H1 (cell line): ENCODE measurements around the gene AAMP. TPM values are rescaled to one million over a fixed set of nuclear protein-coding genes. Genes with fewer than 3 reads are reported as not detected.

Source experiments
- CTCF ChIA-PET: fragments of 300-600 bp; sonication (Branson Sonifier 250); formaldehyde crosslinking; loops from one replicate; lab custom pipeline; 2021; ENCODE audit not compliant: partially characterized antibody; lab: Charles Lee
- POLR2A ChIA-PET: fragments of 300-600 bp; sonication (Branson Sonifier 250); formaldehyde crosslinking; loops from one replicate; lab custom pipeline; 2021; ENCODE audit warnings: inconsistent platforms; ENCODE audit not compliant: partially characterized antibody; lab: Charles Lee
- DNase-seq, 2 experiments: peaks; one replicate each; pipeline versions ENCODE4 v3.0.0 to v3.0.0-alpha.2; 2010 to 2022; ENCODE audit warnings: low spot score in 2 of 2, low read depth in 1 of 2, mixed read lengths in 1 of 2
- FAIRE-seq: peaks from 2 replicates; lab custom pipeline; 2011; peaks lifted over from hg19 to GRCh38; lab: Jason Lieb, UNC
- H2AFZ ChIP-seq: 2 replicates; pipeline ENCODE4 v1.8.1; 2012; ENCODE audit warnings: low read length, inconsistent platforms
- H2AK5ac ChIP-seq: 2 replicates; pipeline ENCODE4 v1.6.1; 2013; ENCODE audit warnings: low read depth, low read length
- H2BK120ac ChIP-seq: replicated peaks from 2 replicates; pipeline ENCODE3; 2013; ENCODE audit warnings: low read depth, low read length, inconsistent platforms
- H2BK12ac ChIP-seq: 2 replicates; pipeline ENCODE4 v1.6.1; 2013; ENCODE audit warnings: low read depth, low read length
- H2BK15ac ChIP-seq: 2 replicates; pipeline ENCODE4 v1.6.1; 2013; ENCODE audit warnings: low read length
- H2BK20ac ChIP-seq: 2 replicates; pipeline ENCODE4 v1.6.1; 2013; ENCODE audit warnings: low read length
- H2BK5ac ChIP-seq: 2 replicates; pipeline ENCODE4 v1.6.1; 2013; ENCODE audit warnings: low read depth, low read length
- H3K14ac ChIP-seq: 2 replicates; pipeline ENCODE4 v1.6.1; 2013; ENCODE audit warnings: inconsistent platforms; ENCODE audit not compliant: insufficient read length
- H3K18ac ChIP-seq: 2 replicates; pipeline ENCODE4 v1.6.1; 2013; ENCODE audit warnings: low read length; ENCODE audit errors: extremely low read depth
- H3K23ac ChIP-seq: 2 replicates; pipeline ENCODE4 v1.6.1; 2013; ENCODE audit warnings: inconsistent platforms; ENCODE audit not compliant: insufficient read length
- H3K23me2 ChIP-seq: 2 replicates; pipeline ENCODE4 v1.6.1; 2013; ENCODE audit warnings: low read depth, low read length
- H3K27ac ChIP-seq: 2 replicates; pipeline ENCODE4 v1.6.1; 2011; ENCODE audit warnings: low read depth, low read length, inconsistent platforms
- H3K27me3 ChIP-seq, 4 experiments: replicated peaks in 1 of 4; 1 replicate in 1 of 4; 2 replicates in 3 of 4; pipeline versions ENCODE4 v1.6.1 to v1.8.1; 2011 to 2013; ENCODE audit warnings: low read length in 3 of 4, mild to moderate bottlenecking in 3 of 4, inconsistent platforms in 2 of 4, mixed read lengths in 2 of 4, moderate library complexity in 1 of 4; ENCODE audit not compliant: control insufficient read depth in 3 of 4, insufficient read depth in 3 of 4; ENCODE audit errors: extremely low read depth in 1 of 4
- H3K36me3 ChIP-seq, 4 experiments: 2 replicates each; pipeline versions ENCODE4 v1.6.1 to v1.8.1; 2011 to 2013; ENCODE audit warnings: mild to moderate bottlenecking in 4 of 4, low read length in 3 of 4, moderate library complexity in 2 of 4, control low read depth in 1 of 4, inconsistent platforms in 1 of 4; ENCODE audit not compliant: insufficient read depth in 4 of 4, control insufficient read depth in 2 of 4
- H3K4ac ChIP-seq: replicated peaks from 2 replicates; pipeline ENCODE3; 2013; ENCODE audit warnings: low read length, low read depth, mixed read lengths, inconsistent platforms; ENCODE audit not compliant: insufficient read length
- H3K4me1 ChIP-seq, 4 experiments: replicated peaks in 1 of 4; 1 replicate in 1 of 4; 2 replicates in 3 of 4; pipeline versions ENCODE4 v1.6.1 to v1.8.1; 2011 to 2013; ENCODE audit warnings: low read length in 3 of 4, inconsistent platforms in 2 of 4, mixed read lengths in 1 of 4; ENCODE audit not compliant: insufficient read depth in 4 of 4, control insufficient read depth in 3 of 4
- H3K4me2 ChIP-seq, 2 experiments: 2 replicates each; pipeline versions ENCODE4 v1.6.1 to v1.8.1; 2011 to 2013; ENCODE audit warnings: low read depth in 2 of 2, low read length in 2 of 2, control low read depth in 1 of 2, inconsistent platforms in 1 of 2, mild to moderate bottlenecking in 1 of 2; ENCODE audit not compliant: insufficient read depth in 1 of 2
- H3K4me3 ChIP-seq, 4 experiments: fragments of 200-600, 300-600 bp in 1 of 4; sonication (generic), shearing (Covaris generic), sonication (Bioruptor Twin) in 1 of 4; 2 replicates each; pipeline versions ENCODE4 v1.5.1 to v1.8.1; 2011 to 2016; ENCODE audit warnings: low read length in 4 of 4, low read depth in 3 of 4, control low read depth in 2 of 4, inconsistent platforms in 2 of 4, mild to moderate bottlenecking in 2 of 4, mixed read lengths in 1 of 4, moderate library complexity in 1 of 4; ENCODE audit not compliant: insufficient read depth in 2 of 4; ENCODE audit errors: extremely low read depth in 1 of 4
- H3K56ac ChIP-seq: replicated peaks from 2 replicates; pipeline ENCODE3; 2013; ENCODE audit warnings: low read depth, mild to moderate bottlenecking, mixed read lengths, low read length, inconsistent platforms; ENCODE audit not compliant: insufficient read length
- H3K79me1 ChIP-seq: 2 replicates; pipeline ENCODE4 v1.6.1; 2013; ENCODE audit warnings: low read depth, low read length, control low read depth
- H3K79me2 ChIP-seq, 2 experiments: 2 replicates each; pipeline versions ENCODE4 v1.6.1 to v1.8.1; 2012 to 2013; ENCODE audit warnings: low read length in 2 of 2, mild to moderate bottlenecking in 2 of 2, inconsistent platforms in 1 of 2; ENCODE audit not compliant: insufficient read depth in 2 of 2, control insufficient read depth in 1 of 2
- H3K9ac ChIP-seq, 4 experiments: replicated peaks in 1 of 4; 1 replicate in 1 of 4; 2 replicates in 3 of 4; pipeline versions ENCODE4 v1.6.1 to v1.8.1; 2011 to 2013; ENCODE audit warnings: low read depth in 3 of 4, low read length in 3 of 4, control low read depth in 2 of 4, mild to moderate bottlenecking in 2 of 4, moderate library complexity in 2 of 4, inconsistent platforms in 1 of 4; ENCODE audit errors: extremely low read depth in 1 of 4
- H3K9me3 ChIP-seq, 2 experiments: 2 replicates each; pipeline versions ENCODE4 v1.6.1 to v1.8.1; 2012 to 2013; ENCODE audit warnings: mild to moderate bottlenecking in 2 of 2, moderate library complexity in 2 of 2, control low read depth in 1 of 2, inconsistent platforms in 1 of 2, low read depth in 1 of 2, low read length in 1 of 2, mixed read lengths in 1 of 2; ENCODE audit not compliant: insufficient read depth in 2 of 2
- H4K20me1 ChIP-seq, 2 experiments: replicated peaks in 1 of 2; 2 replicates each; pipeline versions ENCODE3 to v1.8.1; 2011 to 2013; ENCODE audit warnings: inconsistent platforms in 2 of 2, low read length in 2 of 2, mild to moderate bottlenecking in 1 of 2; ENCODE audit not compliant: insufficient read depth in 2 of 2, control insufficient read depth in 1 of 2
- H4K5ac ChIP-seq: 2 replicates; pipeline ENCODE4 v1.6.1; 2013; ENCODE audit warnings: low read length, low read depth, mixed read lengths, inconsistent platforms; ENCODE audit not compliant: insufficient read length
- H4K8ac ChIP-seq: 2 replicates; pipeline ENCODE4 v1.8.0; 2013; ENCODE audit warnings: mild to moderate bottlenecking, moderate library complexity, low read length, inconsistent platforms; ENCODE audit not compliant: insufficient read depth; ENCODE audit errors: extremely low read depth
- H4K91ac ChIP-seq: replicated peaks from 2 replicates; pipeline ENCODE3; 2013; ENCODE audit warnings: low read length, mixed read lengths, inconsistent platforms; ENCODE audit not compliant: insufficient read length
- CREB1 ChIP-seq: IDR thresholded peaks from 2 replicates; pipeline ENCODE4 v1.6.1; 2012; ENCODE audit warnings: inconsistent platforms
- FOSL1 ChIP-seq: IDR thresholded peaks from 2 replicates; pipeline ENCODE4 v1.6.1; 2011; ENCODE audit warnings: mild to moderate bottlenecking, low read depth, low read length, moderate library complexity; ENCODE audit not compliant: insufficient read depth
- GTF2F1 ChIP-seq: IDR thresholded peaks from 2 replicates; pipeline ENCODE4 v1.6.1; 2012; ENCODE audit warnings: low read depth, low read length, improper control_type of control experiment, borderline replicate concordance
- RAD21 ChIP-seq, 2 experiments: IDR thresholded peaks in 1 of 2; conservative IDR thresholded peaks in 1 of 2; 2 replicates each; pipeline ENCODE4 v1.6.1; 2011; ENCODE audit warnings: low read depth in 2 of 2, low read length in 2 of 2, improper control_type of control experiment in 1 of 2, inconsistent platforms in 1 of 2, mild to moderate bottlenecking in 1 of 2, moderate library complexity in 1 of 2
- RFX5 ChIP-seq: IDR thresholded peaks from 2 replicates; pipeline ENCODE4 v1.6.1; 2011; ENCODE audit warnings: low read depth, low read length, improper control_type of control experiment, borderline replicate concordance
- SP1 ChIP-seq: IDR thresholded peaks from 2 replicates; pipeline ENCODE4 v1.6.1; 2011; ENCODE audit warnings: low read depth, low read length
- YY1 ChIP-seq: IDR thresholded peaks from 2 replicates; pipeline ENCODE4 v1.6.1; 2011; ENCODE audit warnings: low read depth, mild to moderate bottlenecking, low read length
- WGBS, 2 experiments: shearing (Covaris generic) in 1 of 2; methylation state at CpG; one replicate each; pipeline versions ENCODE4 v1.1.6 to v1.1.7; 2013 to 2015; ENCODE audit warnings: low lambda C conversion rate in 2 of 2, mixed read lengths in 2 of 2, inconsistent platforms in 1 of 2, low coverage in 1 of 2, missing lambda C conversion rate in 1 of 2; ENCODE audit not compliant: insufficient replicate concordance in 2 of 2, insufficient coverage in 1 of 2, insufficient read length in 1 of 2; ENCODE audit errors: extremely low coverage in 1 of 2, missing lambda C conversion rate in 1 of 2; 5-methylcytosine and 5-hydroxymethylcytosine counted together
- polyA plus RNA-seq, 7 experiments: library from polyadenylated mRNA; depleted of rRNA in 3 of 7; stranded (reverse) in 5 of 7; unstranded in 2 of 7; fragments of >200 nt in 5 of 7; fragments of 200-250 nt in 2 of 7; gene quantifications; 1 replicate in 5 of 7; 2 replicates in 1 of 7; 4 replicates in 1 of 7; pipeline versions ENCODE4 v1.2.1 to v1.2.3, GENCODE V29; 2011 to 2013; ENCODE audit warnings: missing spikeins in 2 of 7, mixed read lengths in 2 of 7
- total RNA-seq: library from RNA; stranded (reverse); fragmentation: NEBNext Ultra II Directional; extraction: Animal tissue kit (Norgen Biotek cat#: 25700); gene quantifications from 2 replicates; pipeline ENCODE4 v1.2.1, GENCODE V29; 2021
- TF ChIP-seq, protein P1 (sequence below): IDR thresholded peaks from 2 replicates; pipeline ENCODE4 v1.6.1; 2012; ENCODE audit warnings: low read length, inconsistent platforms
- TF ChIP-seq, protein P2 (sequence below): IDR thresholded peaks from 2 replicates; pipeline ENCODE4 v1.6.1; 2011; ENCODE audit warnings: low read length, improper control_type of control experiment

AAMP gene
- total and polyA plus RNA-seq, 2 of the 8 experiments (the other 6 are each of a cell fraction or from before 2014, with no cell fraction given): 119 to 125 TPM

DNA sequence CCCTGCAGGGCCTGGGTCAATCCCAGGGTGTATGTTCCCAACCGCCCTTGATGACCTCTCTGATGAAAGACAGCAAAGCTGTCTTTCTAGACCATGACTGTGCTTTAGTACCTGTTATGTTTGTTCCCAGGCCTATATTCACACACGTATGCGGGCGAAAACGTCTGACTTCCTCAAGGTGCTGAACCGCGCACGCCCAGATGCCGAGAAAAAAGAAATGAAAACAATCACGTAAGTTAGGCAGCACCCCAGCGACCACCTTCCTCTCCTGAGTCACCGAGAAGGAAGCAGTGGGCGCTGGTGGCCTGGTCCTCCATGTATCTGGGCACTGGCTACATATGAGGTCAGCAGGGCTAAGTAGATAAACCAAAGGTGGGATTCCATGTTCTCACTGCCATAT, 20.2 kb downstream of the AAMP start:
- H4K91ac ChIP-seq: no peak overlapping the region
- H2AK5ac ChIP-seq: no peak overlapping the region
- ChIA-PET POLR2A (interaction anchor here (0.7 to 1.0 kb wide), 2 partner anchors 12 to 119 kb away, joined by 3 read pairs; no protein-coding TSS in a partner anchor), CTCF (no interaction called here)
- H3K4me3 ChIP-seq: no peak overlapping the region
- FAIRE-seq (no peak), DNase-seq (no peak)
- no peak overlapping the region for H3K23ac ChIP-seq
- no peaks in the 10 kb centered on the region for H3K27me3 ChIP-seq
- no peak overlapping the region for H3K9ac ChIP-seq
- no peak overlapping the region for H2BK20ac ChIP-seq
- H3K14ac ChIP-seq: no peak overlapping the region
- no peak overlapping the region for H4K5ac ChIP-seq
- no peak overlapping the region for H4K8ac ChIP-seq
- 94% methylated on average over 13 of the region's 13 CpGs; no CpG with 5 or more reads in 1 of the 2 experiments for WGBS, 2 experiments
- H3K79me2 ChIP-seq: no peaks in the 10 kb centered on the region
- no peak overlapping the region for H2BK12ac ChIP-seq
- peaks cover 0 to 2% of the 10 kb centered on the region in 2 experiments for H4K20me1 ChIP-seq
- no peaks in the 10 kb centered on the region for H3K9me3 ChIP-seq
- no peak overlapping the region for H3K27ac ChIP-seq
- no peaks in the 10 kb centered on the region for H3K79me1 ChIP-seq
- no peak overlapping the region for H2AFZ ChIP-seq
- TF ChIP-seq, protein P1, sequence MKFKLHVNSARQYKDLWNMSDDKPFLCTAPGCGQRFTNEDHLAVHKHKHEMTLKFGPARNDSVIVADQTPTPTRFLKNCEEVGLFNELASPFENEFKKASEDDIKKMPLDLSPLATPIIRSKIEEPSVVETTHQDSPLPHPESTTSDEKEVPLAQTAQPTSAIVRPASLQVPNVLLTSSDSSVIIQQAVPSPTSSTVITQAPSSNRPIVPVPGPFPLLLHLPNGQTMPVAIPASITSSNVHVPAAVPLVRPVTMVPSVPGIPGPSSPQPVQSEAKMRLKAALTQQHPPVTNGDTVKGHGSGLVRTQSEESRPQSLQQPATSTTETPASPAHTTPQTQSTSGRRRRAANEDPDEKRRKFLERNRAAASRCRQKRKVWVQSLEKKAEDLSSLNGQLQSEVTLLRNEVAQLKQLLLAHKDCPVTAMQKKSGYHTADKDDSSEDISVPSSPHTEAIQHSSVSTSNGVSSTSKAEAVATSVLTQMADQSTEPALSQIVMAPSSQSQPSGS: no peak
- TF ChIP-seq, protein P2, sequence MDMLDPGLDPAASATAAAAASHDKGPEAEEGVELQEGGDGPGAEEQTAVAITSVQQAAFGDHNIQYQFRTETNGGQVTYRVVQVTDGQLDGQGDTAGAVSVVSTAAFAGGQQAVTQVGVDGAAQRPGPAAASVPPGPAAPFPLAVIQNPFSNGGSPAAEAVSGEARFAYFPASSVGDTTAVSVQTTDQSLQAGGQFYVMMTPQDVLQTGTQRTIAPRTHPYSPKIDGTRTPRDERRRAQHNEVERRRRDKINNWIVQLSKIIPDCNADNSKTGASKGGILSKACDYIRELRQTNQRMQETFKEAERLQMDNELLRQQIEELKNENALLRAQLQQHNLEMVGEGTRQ: no peak
- no peak for TF ChIP-seq CREB1
- no peak for TF ChIP-seq SP1
- TF ChIP-seq RFX5: no peak
- no peak for TF ChIP-seq RAD21 (IDR thresholded peaks at IDR 0.05 in 1 of 2, conservative IDR thresholded peaks at IDR 0.05 in 1 of 2; ENCODE audit: low read depth in 2 of 2, low read length in 2 of 2)
- TF ChIP-seq GTF2F1: no peak
- no peak for TF ChIP-seq YY1
- no peak for TF ChIP-seq FOSL1
- no peak overlapping the region for H3K4me2 ChIP-seq
- no peaks in the 10 kb centered on the region for H3K23me2 ChIP-seq
- H3K4me1 ChIP-seq: no peaks in the 10 kb centered on the region
- no peak overlapping the region for H2BK120ac ChIP-seq
- H3K36me3 ChIP-seq: peaks cover 47 to 95% (median 80%) of the 10 kb centered on the region in 4 experiments
- no peak overlapping the region for H2BK15ac ChIP-seq
- no peak overlapping the region for H2BK5ac ChIP-seq
- no peak overlapping the region for H3K56ac ChIP-seq
- H3K18ac ChIP-seq: no peak overlapping the region
- H3K4ac ChIP-seq: no peak overlapping the region
